ENCODE measurements around the gene AK9. TPM values are rescaled to one million over a fixed set of nuclear protein-coding genes. Genes with fewer than 3 reads are reported as not detected.

Gene AK9
- total and polyA plus RNA-seq, 10 of the 15 experiments (the other 5 are each of a cell fraction or from before 2014, with no cell fraction given), result 2.1 to 7.4 (median 4.2) TPM

DNA sequence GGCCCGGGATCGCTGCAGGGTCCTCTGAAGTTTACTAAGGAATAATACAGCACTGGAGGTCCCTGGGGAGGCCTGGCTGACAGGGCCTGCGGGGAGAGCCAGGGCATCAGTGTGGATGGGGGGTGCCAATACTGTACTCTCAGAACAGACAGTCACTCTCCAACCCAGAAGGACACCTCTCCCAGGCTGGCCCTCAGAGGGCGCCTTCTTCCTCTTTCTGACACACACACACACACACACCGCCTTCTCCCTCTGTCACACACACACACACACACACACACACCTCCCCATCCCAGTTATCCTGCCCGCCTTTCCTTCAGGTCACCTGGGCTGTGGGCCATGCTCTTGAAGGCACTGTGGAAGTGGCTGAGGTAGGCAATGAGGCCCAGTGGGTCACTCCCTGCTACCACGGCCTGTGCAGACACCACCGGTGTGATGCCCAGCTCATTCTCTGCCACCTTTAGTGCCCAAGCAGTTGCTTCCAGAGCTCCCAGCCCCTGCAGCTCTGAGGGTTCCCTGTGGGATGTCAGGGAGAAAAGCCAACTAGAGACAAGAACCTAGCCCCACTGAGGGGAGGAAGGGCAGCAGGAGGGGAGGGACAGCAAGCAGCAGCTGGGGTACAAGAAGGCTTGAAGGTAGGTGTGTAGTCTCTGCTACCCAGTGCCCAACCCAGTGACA is 243.0 kb downstream of the AK9 start:
- ChIA-PET SMC1A (ENCODE audit: uncharacterized antibody, unreplicated experiment) (interaction anchor here (1.0 to 1.2 kb wide), 2 partner anchors 21 to 43 kb away, joined by 3 read pairs; no protein-coding TSS in a partner anchor), CTCF (interaction anchor here (2.6 kb wide), 1 partner anchor 32 kb away, joined by 10 read pairs; no protein-coding TSS in a partner anchor), POLR2A (no interaction called here), RAD21 (ENCODE audit: unreplicated experiment) (interaction anchor here (1.2 to 1.5 kb wide), 2 partner anchors 59 to 65 kb away, joined by 3 read pairs; no protein-coding TSS in a partner anchor)
- no peak overlapping the region for H2AFZ ChIP-seq (ENCODE audit: control insufficient read depth, low read depth, low read length)
- WGBS (ENCODE audit: insufficient coverage, insufficient replicate concordance, low lambda C conversion rate, missing lambda C conversion rate), result 68% methylated on average over 8 of the region's 8 CpGs
- peak; percentile 47 for ATAC-seq
- DNase-seq (ENCODE audit: low read depth, low spot score), result no peak
- no peaks in the 10 kb centered on the region for H3K9me3 ChIP-seq (replicated peaks; ENCODE audit: control insufficient read depth, insufficient read depth, low read length)
- H3K79me2 ChIP-seq (ENCODE audit: control insufficient read depth, insufficient read depth, low read length), result peaks cover 2% of the 10 kb centered on the region
- H3K4me2 ChIP-seq (ENCODE audit: control insufficient read depth, insufficient read depth), result no peak overlapping the region
- intact Hi-C loops (cut with micrococcal nuclease; ENCODE audit: unreplicated experiment) (no loop called here), in situ Hi-C loops (cut with MboI) (no loop called here)
- no peaks in the 10 kb centered on the region for H3K27me3 ChIP-seq (replicated peaks in 1 of 2; ENCODE audit: control insufficient read depth in 2 of 2, insufficient read depth in 2 of 2, low read length in 1 of 2)
- H3K27ac ChIP-seq (ENCODE audit: control insufficient read depth, insufficient read depth), result no peak overlapping the region
- no peak for FAIRE-seq
- no peaks in the 10 kb centered on the region for H4K20me1 ChIP-seq (ENCODE audit: control insufficient read depth, insufficient read depth)
- H3K9ac ChIP-seq (ENCODE audit: control insufficient read depth, insufficient read depth, low read length), result no peak overlapping the region
- TF ChIP-seq NFYA (IDR thresholded peaks at IDR 0.05; ENCODE audit: borderline replicate concordance, low read depth, low read length) (no peak), RCOR1 (conservative IDR thresholded peaks at IDR 0.05; ENCODE audit: low read depth, low read length) (no peak), SMC3 (IDR thresholded peaks at IDR 0.05; ENCODE audit: borderline replicate concordance, low read length) (no peak), RAD21 (IDR thresholded peaks at IDR 0.05; ENCODE audit: insufficient read depth, low read depth, low read length) (no peak), SIX5 (IDR thresholded peaks at IDR 0.05; ENCODE audit: low read depth, low read length, severe bottlenecking) (no peak), POLR2A (IDR thresholded peaks at IDR 0.05; ENCODE audit: low read depth, low read length) (peak; percentile 60), CHD2 (IDR thresholded peaks at IDR 0.05; ENCODE audit: borderline replicate concordance, low read depth, low read length) (no peak), ZNF217 (IDR thresholded peaks at IDR 0.05) (no peak), ZNF207 (IDR thresholded peaks at IDR 0.05; ENCODE audit: borderline replicate concordance) (no peak), GATAD2B (conservative IDR thresholded peaks at IDR 0.05; ENCODE audit: low read depth) (no peak), CEBPB (IDR thresholded peaks at IDR 0.05; ENCODE audit: borderline replicate concordance in 1 of 2, low read depth in 2 of 2, low read length in 2 of 2) (no peak), EGR1 (IDR thresholded peaks at IDR 0.05; ENCODE audit: borderline replicate concordance in 1 of 2, low read depth in 2 of 2, low read length in 2 of 2) (no peak), SPI1 (IDR thresholded peaks at IDR 0.05; ENCODE audit: borderline replicate concordance, insufficient read depth, low read depth, low read length) (no peak), HDGF (IDR thresholded peaks at IDR 0.05) (peak; percentile 47; the same call in 1 of the 2 replicates), NFIC (IDR thresholded peaks at IDR 0.05; ENCODE audit: low read depth, low read length) (no peak)
- TF ChIP-seq, protein P1, sequence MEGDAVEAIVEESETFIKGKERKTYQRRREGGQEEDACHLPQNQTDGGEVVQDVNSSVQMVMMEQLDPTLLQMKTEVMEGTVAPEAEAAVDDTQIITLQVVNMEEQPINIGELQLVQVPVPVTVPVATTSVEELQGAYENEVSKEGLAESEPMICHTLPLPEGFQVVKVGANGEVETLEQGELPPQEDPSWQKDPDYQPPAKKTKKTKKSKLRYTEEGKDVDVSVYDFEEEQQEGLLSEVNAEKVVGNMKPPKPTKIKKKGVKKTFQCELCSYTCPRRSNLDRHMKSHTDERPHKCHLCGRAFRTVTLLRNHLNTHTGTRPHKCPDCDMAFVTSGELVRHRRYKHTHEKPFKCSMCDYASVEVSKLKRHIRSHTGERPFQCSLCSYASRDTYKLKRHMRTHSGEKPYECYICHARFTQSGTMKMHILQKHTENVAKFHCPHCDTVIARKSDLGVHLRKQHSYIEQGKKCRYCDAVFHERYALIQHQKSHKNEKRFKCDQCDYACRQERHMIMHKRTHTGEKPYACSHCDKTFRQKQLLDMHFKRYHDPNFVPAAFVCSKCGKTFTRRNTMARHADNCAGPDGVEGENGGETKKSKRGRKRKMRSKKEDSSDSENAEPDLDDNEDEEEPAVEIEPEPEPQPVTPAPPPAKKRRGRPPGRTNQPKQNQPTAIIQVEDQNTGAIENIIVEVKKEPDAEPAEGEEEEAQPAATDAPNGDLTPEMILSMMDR (IDR thresholded peaks at IDR 0.05 in 2 of 3, conservative IDR thresholded peaks at IDR 0.05 in 1 of 3; ENCODE audit: control insufficient read depth in 2 of 3, extremely low read depth in 1 of 3, insufficient read depth in 1 of 3, low read depth in 3 of 3, low read length in 3 of 3), result peak in 2 of 3 experiments; percentile 10 to 18; a peak in 1 of 6 replicates
- no TSS peak for BruUV-seq (replicated peaks)
- H3K4me3 ChIP-seq, result no peak overlapping the region
- H3K4me1 ChIP-seq (ENCODE audit: control insufficient read depth, insufficient read depth, low read length), result peaks cover 9% of the 10 kb centered on the region; the same call in 1 of the 2 replicates
- H3K36me3 ChIP-seq (ENCODE audit: control insufficient read depth in 2 of 2, insufficient read depth in 2 of 2, low read length in 1 of 2), result peaks cover 14 to 27% of the 10 kb centered on the region in 2 experiments

Measured in GM12878 (cell line).